Upper lobe of left lung (tissue), 4 donors: Measurements from ENCODE around the gene PPAN.

Source experiments
- CTCF ChIP-seq, 6 experiments: fragments of 450-650 bp in 4 of 6; fragments of 200-600 bp in 2 of 6; sonication (generic) in 2 of 6; IDR thresholded peaks; one replicate each; pipeline ENCODE4 v1.5.1; 2016 to 2019; ENCODE audit warnings: antibody characterized with exemption in 6 of 6
- EP300 ChIP-seq, 4 donors: sonication (generic); formaldehyde crosslinking; IDR thresholded peaks; one replicate each; pipeline ENCODE4 v1.5.1; 2017; ENCODE audit warnings: antibody characterized with exemption in 4 of 4, control low read depth in 2 of 4
- POLR2AphosphoS5 ChIP-seq, 2 donors: sonication (generic); formaldehyde crosslinking; IDR thresholded peaks; one replicate each; pipeline ENCODE4 v1.5.1; 2017; ENCODE audit warnings: antibody characterized with exemption in 2 of 2

DNA sequence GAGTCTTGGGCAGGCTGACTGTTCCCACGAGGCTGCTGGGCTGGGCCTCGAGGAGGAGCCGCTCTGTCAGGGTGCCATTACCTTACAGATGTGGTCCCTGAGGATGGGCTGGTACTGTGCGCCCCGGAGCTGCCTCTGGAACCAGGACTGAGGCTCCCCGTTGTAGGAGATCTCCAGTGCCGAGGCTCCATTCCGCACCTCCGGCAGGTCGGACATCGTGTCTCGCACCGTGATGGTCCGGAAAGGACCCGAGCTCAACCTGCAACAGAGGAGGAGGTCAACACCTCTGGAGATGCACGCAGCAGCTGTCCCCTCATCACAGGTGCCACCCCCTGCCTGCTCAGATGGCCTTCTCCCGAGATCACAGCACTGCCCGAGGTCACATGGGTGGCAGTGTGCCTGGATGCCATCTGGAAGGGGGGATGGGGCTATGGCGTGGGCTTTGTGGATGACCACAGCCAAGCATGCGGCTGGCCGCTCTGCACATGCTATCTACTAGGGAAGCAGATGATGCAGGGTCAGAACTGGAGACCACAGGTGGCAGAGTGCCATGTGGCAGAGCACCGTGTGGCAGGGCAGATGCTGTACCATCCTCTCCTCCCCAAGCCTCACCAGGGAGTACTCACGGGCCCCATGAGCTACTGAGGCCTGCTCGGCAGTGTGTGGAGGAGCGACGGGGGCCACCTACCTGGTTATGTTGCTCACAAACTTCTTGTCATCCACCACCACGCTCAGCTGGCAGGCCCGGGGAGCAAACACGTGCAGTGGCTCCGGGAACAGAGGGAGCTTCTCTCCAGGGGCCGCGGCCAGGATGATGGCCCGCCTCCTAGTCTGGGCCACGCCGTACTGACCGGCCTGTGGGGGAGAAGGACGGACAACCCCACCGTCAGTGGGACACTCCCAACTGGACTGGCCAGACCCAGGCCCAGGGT, 31.9 kb downstream of the PPAN start:
- TF ChIP-seq POLR2AphosphoS5 (IDR thresholded peaks at IDR 0.05) (no peak), CTCF (IDR thresholded peaks at IDR 0.05) (no peak), EP300 (IDR thresholded peaks at IDR 0.05) (no peak)
